Cardiac fibroblast (primary cell): ENCODE measurements around the gene MED28.

Source experiments
- DNase-seq, 2 donors: peaks; one replicate each; pipeline versions ENCODE4 v3.0.0 to v3.0.0-alpha.2; 2010; ENCODE audit warnings: low read depth in 2 of 2
- H3K4me3 ChIP-seq, 2 donors: replicated peaks in 1 of 2; 1 replicate in 1 of 2; 2 replicates in 1 of 2; pipeline ENCODE4 v1.5.1; 2011; ENCODE audit warnings: low read depth in 2 of 2, low read length in 2 of 2, mild to moderate bottlenecking in 2 of 2, moderate library complexity in 1 of 2
- CTCF ChIP-seq: IDR thresholded peaks from one replicate; pipeline ENCODE4 v1.5.1; 2011; ENCODE audit warnings: low read depth, mild to moderate bottlenecking, low read length, inconsistent platforms

MED28 gene

DNA sequence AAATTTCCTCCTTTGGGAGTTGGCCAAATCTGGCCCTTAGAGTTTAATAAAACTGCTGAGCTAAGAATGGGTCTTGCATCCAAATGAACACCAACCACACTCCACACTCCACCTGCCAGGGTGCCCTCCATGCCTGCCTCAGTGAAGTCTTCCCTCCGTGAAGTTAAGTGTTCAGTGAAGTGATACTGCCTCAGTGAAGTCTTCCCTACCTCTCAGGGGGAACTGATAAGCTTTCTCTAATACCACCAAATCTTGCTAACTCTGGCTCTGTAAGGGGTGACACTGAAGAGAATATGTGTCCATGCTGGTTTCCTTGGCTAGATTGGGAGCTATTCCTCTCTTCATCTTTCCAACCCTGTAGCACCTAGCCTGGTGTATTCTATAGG lies 27.9 kb downstream of the MED28 start:
- TF ChIP-seq CTCF, result no peak
- H3K4me3 ChIP-seq, result no peak overlapping the region
- no peak for DNase-seq

DNA sequence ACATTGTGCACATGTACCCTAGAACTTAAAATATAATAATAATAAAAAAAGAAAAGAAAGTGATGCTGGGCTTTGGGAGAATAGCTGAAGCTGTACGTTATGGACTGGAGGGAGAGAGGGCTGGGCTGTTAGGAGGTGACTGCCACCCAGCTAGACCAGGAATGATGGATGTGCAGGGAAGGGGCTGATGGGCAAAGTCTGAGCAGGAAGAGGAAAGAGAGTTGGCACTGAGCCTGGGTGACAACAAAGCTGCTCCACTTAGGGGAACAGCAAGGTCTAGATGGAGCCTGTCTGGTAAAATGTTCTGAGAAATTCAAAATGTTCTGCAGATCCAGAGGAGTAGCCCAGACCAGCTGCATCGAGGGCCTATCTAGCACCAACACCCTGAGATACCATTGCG lies 32.3 kb downstream of the MED28 start:
- no peak for DNase-seq
- no peak for TF ChIP-seq CTCF
- no peak overlapping the region for H3K4me3 ChIP-seq

DNA sequence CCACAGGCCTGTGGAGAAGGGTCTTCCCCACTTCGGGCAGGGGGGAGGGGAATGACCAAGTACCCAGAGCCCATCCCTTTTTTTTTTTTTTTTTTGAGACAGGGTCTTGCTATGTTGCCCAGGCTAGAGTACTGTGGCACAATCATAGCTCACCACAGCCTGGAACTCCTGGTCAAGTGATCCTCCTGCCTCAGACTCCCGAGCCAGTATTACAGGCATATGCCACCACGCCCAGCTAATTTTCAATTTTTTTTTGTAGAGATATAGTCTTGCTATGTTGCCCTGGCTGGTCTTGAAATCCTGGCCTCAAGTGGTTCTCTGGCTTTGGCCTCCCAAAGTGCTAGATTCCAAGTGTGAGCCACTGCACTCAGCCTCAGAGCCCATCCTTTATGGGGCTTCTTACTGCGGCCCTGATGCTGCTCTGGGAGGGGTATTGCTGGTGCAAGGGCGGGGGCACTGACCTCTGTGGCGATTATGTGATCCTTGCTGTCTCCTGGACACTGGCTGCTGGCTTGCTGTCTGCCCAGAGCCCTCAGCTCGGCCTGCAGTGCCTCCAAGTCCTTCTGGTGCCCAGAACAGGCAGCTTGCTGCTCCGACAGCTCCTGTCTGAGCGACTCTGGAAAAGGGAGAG lies 32.9 kb downstream of the MED28 start:
- no peak for DNase-seq
- TF ChIP-seq CTCF, result no peak
- no peak overlapping the region for H3K4me3 ChIP-seq

DNA sequence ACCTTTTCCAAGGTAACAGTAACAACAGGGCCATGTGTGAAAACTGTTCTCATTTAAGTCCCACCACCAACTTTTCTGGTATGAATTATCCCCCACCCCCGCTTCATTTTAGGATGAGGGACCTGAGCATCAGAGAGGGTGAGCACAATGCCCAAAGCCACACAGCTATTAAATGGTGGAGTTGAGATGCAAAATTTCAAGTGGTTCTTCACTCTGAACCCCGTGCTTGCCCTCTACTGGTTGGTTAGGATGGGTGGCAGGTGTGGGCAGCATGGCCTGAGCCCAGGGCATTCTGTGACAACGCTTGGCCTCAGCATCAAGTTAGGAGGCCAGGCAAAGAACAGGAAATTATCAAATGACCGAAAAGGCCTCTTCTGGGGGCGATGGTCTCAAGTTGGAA lies 33.5 kb downstream of the MED28 start:
- TF ChIP-seq CTCF, result peak; percentile 19
- H3K4me3 ChIP-seq, result no peak overlapping the region
- DNase-seq, result no peak

DNA sequence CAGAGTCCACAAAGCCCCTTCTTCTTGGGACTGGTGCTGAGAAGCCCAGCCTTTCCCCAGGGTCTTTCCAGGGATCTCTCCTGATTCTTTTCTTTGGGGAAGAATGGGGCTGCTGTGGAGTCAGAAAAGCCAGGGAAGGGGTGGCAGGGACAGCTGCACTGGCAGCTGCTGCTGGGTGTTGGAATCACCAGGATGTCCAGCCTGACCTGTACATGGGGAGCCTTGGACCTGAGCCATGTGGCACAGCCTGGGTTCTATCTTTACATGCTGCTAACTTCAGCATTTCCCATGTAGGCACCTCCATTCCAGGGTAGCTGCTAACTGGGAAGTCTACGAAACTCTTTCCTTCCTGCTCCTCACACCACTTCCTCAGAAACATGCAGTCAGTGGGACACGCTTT lies 36.0 kb downstream of the MED28 start:
- H3K4me3 ChIP-seq, result no peak overlapping the region
- TF ChIP-seq CTCF, result no peak
- no peak for DNase-seq

GRCh38 chr4:17654701-17655100 lies 40.3 kb downstream of the MED28 start:
- H3K4me3 ChIP-seq, result no peak overlapping the region
- TF ChIP-seq CTCF, result no peak
- no peak for DNase-seq

DNA sequence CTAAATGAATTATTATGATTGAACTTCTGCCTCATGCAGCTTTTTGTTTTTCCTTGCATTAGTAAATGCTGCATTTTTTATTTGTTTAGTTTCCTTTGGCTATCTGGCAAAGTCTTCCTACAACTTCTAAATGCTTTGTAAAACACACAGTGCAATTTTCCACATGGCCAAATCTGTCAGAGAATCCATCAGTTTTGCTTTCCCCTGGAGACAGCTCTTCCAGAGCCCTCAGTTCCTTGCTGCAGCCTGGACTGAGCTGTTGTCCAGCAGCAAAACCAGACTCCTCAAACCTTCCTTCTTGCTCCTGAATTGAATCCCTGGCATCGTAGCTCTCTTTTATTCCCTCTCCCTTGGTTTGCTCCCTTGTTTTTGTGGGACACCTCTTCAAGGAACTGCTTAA lies 42.6 kb downstream of the MED28 start:
- H3K4me3 ChIP-seq, result no peak overlapping the region
- TF ChIP-seq CTCF, result no peak
- DNase-seq, result no peak
